Non-pigmented ciliary epithelial cell (primary cell): Measurements from ENCODE around the gene SEZ6.
A peak's percentile ranks its signal among the peaks of the same experiment; 100 is the strongest.
"Not testable (repeated sequence)": the region's sequence is repeated elsewhere in the genome, so short reads cannot be mapped to it uniquely, and the experiment has no call there.

Experiments used
- DNase-seq: peaks from one replicate; pipeline ENCODE4 v3.0.0-alpha.2; 2010; ENCODE audit warnings: low read depth

Gene SEZ6

DNA sequence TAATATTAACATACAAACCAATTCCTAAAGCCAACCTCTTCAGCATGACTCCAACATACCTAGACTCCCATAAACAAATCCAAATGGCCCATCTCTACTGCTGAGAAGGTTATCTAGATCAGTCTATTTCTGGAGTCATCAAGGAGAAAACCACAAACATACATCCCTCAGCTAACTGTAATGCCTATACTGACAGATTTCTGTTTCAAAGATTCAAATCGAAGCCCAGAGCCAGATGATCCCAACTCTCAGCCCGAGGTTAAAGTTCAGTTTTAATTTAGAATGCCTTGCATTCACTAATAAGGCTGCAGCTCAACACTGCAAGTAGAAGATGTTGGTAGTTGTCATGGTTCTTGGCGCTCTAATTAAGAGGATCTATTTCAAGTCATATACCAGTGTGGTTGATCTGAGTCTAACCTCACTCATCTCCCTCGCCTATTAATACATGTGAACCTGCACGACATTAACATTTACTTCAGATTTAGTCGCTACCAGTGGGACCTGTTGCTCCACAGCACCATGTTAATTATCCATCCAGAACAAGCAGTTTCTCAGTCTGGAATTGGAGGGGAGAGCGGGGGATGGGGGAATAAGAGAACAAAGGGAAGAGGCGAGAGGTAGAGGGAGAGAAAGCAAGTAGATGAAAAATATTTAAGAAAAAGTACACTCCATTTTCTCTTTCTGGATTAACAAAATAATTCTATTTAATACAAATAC lies 69.9 kb downstream of the SEZ6 start:
- no peak for DNase-seq

DNA sequence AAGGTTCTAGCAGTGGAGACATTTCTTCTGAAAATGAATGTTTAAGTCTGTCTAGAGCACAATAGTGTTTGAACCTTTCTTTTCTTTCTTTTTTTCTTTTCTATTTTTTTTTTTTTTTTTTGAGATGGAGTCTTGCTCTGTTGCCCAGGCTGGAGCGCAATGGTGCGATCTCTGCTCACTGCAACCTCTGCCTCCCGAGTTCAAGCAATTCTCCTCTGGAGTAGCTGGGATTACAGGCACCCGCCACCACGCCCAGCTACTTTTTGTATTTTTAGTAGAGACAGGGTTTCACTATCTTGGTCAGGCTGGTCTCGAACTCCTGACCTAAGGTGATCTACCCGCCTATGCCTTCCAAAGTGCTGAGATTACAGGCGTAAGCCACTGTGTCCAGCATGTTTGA lies 71.3 kb downstream of the SEZ6 start:
- not testable (repeated sequence) for DNase-seq

DNA sequence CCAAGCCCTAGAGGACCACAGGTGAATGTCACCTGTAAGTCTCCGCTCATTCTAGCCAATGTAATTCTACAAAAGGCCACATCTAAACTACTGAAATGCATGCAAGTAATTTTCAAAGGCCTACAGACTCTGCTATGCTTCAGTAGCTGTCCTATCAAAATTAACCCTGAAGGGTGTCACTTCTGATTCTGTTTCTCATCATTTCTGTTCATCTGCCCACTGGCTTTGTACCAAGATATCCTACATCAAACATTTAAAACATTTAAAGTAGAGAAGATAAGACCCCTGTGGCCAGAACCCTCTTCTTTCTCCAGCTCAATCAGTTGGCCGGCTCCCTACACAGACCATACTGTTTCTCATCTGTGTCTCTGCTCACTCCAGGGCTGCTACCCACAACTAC lies 76.0 kb downstream of the SEZ6 start:
- no peak for DNase-seq

DNA sequence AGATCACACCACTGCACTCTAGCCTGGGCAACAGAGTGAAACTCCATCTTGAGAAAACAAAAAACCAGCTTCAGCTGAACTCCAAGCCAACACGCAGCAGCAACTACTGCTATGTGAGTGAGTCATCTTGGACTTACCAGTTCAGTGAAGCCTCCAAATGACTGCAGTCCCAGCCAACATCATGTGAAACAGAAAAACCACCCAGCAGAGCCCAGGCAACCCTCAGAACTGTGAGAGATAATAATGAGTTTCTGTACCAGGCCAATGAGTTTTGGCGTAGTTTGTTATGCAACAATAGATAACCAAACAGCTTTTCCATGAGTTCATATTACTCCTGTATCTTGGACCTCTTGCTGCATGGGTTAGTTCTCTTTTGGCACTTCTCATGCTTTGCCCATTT lies 77.8 kb downstream of the SEZ6 start:
- no peak for DNase-seq

DNA sequence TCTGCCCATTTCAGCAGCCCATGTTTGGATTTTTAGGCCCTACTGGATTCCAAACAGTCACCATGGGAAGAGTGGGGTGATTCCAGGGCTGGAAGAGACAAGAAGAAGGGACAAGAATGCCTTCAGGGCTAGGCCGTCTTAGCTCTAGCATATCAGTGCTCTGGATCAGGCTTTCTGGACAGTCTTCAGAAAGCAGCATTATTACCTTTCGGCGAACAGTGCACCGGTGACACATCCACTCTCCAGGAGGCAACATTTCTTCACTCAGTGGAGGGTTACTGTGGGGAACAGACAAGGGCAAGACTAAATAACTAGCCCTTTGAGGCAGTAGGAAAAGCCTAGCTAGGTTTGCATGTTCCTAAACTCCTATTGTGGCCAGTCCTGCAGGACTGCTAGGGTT lies 79.0 kb downstream of the SEZ6 start:
- no peak for DNase-seq

DNA sequence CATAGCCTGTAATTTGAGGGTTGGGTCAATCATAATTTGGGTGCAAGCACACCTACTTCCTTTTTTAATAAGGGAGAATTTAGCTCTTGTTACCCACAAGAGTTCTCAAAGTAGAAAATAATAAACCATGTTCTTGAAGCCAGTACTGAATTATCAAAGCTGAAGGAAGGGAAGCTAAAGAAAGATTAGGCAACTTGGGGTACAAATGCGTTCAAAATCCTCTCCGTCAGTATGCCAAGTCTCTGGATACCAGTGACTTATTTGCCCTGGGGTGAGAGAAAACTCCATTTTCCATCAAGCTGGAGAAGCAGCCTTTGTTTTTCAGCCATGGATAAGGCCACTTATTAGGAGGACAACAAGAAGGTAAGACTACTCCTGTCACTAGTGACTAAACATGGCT lies 79.5 kb downstream of the SEZ6 start:
- DNase-seq = no peak

DNA sequence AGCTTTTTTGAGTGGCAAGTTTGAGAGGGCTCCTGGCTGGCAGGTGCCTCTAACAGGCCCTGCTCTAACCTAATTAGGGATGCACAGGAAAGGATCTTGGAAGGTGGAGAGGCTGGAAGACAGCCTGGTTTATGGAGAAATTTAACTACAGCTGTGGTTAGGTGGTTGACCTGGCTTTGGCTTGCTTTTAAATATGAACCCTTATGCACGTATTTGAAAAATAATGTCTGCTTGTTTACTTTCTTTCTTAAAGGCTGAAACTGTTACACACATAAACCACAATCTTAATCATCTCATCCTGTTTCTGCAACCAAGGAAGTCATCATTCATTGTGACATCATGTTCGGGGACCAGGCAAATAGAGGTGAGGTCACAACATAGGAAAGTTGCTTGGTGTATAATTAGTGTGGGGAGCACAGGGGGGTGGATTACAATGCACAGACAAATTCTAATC lies 79.9 kb downstream of the SEZ6 start:
- DNase-seq = peak; percentile 77

DNA sequence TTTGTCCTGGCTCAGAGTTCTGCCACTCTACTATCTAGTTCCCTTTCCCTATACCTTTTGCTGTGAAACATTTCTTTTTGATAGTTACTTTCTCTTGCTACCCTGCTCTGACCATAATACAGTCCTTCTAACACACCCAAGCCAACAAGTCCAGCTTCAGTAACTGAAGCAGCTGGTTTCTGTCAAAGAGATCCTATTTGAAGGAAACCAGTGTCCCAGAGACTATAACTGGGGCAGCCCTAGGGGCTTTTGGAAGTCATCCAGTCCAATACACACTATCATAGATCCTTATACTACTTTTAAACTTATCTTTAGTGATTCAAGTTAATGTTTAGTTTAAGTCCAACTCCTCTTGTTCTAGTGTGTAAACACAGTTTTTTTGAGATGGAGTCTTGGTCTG lies 85.6 kb downstream of the SEZ6 start:
- no peak for DNase-seq

DNA sequence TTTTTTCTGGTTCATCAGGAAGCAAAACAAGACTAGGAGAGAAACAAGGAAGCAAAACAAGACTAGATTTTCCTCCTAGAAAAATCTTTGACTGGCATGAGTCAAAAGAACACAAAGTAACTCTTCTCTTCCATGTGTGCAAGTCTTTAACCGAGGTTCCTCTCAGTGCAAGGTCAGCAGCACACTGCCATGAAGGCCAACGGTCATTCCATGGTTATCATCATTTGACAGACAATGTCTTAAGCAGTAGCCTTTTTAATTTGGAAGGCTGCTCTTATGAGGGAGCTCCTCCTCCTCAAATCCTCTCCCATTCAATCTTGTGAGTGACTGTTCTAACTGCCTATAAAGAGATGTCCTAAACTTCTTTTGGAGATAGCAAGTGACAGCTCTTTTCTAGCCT lies 87.5 kb downstream of the SEZ6 start:
- no peak for DNase-seq

DNA sequence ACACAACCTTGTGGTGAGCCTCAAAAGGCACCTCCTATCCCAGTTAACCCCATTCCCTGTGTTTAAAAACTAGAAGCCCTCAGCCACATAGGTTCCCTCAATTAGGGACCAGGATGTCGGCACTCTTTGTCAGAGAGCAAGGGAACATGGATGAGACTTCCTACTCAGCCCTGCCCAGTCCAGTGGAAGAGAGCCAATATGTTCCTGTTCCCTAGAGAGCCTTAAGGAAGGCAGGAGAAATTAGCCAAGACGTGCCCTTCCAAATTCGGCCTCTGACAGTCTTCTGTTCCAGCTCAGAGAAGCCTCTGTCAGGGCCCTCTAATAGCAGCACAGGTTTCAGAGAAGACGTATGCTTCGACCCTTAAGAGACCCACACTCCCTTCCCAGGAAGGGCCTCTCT lies 88.4 kb downstream of the SEZ6 start:
- no peak for DNase-seq

DNA sequence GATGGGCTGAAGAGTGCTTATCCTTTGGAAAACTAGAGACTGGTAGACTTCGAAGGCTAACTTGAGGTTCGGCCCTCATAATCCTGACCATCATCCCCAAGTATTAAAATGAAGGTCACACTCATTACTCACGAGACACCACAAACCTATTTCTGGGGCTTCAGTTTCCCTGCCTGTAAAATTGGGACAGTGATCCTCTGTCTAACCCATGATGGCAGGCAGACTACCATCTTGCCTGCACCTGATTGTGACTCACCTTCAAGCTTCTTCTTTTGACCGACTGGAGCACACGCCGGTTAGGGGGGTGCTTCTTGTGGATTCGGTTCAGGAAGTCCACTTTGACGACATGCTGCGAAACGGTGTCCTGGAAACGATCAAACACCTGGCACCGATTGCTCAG lies 88.8 kb downstream of the SEZ6 start:
- DNase-seq = no peak

DNA sequence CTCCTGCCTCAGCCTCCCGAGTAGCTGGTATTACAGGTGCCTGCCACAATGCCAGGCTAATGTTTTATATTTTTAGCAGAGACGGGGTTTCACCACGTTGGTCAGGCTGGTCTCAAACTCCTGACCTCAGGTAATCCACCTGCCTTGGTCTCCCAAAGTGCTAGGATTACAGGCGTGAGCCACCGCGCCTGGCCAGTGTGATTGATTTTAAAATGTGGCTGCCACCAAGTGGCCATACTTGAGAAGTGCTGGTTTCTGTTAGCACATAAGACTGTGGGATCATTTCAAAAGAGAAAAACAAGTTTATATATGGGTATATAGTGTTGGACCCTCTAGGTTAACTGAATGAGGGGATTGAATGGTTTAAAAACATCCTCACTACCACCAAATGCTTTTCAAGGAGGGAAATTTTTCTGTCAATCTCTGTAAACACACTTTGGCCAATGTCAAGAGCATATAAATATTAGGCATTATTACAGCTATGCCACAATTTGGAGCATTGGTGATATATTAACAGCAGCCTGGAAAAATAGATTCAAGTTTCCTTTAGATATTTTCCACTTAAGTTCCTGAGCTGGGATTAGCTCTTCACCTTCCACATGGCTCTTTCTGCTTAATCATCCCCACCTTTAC lies 89.4 kb downstream of the SEZ6 start:
- DNase-seq = no peak

DNA sequence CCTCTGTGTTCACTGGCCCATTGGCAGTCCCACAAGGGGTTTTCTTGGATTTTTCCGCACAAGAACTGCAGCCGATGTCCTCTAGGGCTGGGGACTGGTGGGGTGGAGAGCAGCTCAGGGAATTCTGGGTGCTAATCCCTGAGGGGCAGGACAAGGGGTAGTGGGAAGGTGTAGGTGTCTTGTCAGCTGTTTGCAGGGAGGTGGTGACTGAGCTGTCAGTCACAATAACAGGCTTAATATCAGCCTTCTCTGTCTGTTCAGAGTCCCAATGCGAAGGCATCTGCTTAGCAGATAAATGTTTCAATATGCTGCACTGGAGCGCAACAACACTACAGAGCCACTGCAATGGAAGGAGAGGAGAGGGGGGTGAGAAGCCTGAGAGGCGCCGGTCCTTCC lies 92.9 kb downstream of the SEZ6 start:
- no peak for DNase-seq

DNA sequence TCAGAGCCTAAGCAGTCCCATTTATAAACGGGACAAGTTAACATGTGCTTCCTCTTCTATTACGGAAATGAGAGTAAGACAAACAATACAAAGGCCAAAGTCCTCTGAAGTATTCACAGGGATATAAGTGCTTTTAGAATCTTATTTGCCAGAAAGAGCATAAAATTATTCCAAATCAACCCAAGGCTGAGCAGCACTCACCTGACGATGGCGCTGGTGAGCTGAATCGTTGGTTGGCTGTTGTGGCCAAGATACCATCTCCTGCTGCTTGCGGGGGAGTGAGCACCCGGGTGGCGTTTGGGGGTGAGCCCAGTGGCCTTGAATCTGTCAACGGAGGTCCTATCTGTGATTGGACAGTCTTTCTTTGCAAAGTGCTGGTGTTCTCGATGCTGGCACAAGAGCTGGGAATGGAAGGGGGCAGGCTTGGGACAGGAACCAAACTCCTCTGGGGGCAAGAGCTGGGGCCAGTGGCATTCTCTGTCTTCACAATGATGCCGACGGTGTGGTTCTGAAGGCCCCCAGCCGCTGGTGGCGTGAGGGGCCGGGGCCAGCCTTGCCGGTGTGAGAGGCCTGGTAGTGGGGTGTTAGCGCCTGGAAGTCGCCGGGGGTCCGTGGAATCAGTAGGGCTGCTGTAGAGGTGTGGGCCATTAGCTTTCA lies 93.4 kb downstream of the SEZ6 start:
- DNase-seq = no peak

DNA sequence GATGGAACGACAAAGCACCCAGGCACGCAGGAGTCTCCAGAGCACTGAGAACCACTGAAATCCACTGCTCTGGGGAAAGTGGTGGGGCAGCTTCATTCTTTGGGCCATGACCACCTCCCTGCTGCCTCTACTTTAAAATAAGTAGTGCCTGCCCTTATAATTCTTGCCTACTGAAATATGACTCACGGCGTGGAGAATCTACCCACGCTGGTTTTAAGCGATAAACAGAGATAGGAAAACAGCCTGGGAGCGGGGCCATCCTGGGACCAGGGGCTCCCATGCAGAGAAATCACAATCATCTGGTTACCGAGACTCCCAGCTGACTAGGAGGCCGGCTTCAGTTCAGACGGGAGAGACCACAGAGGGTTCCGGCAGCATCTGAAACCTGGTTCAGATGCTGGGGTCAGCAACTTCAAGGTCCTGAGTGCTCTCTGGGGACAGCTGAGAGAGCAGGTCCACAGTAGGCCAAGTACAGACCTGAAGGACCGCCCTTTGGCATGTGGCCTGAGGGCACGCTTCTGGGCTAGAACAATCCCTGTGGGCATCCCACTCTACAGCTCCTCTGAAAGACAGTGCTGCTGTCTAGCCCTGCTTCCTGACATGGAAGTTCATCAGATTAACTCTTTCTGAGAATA lies 94.3 kb downstream of the SEZ6 start:
- no peak for DNase-seq

DNA sequence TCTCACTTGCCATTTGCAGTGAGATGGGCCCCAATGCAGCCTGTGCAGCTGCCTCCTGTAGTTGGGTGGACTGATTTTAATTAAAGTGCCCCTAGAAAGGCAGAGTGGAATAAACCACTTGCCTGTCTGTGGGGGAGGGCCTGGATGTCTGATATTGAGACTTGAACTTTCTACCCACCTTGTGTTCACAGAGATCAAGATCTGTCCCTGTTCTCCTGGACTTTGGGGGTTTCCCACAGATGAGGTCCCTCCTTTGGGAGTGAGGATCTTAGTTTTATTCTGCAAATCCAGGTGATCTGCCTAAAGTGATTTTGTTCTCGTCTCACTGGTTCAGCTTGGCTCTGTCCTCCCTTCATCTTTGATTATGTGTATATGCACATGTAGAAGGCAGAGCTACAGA lies 95.3 kb downstream of the SEZ6 start:
- DNase-seq = no peak

DNA sequence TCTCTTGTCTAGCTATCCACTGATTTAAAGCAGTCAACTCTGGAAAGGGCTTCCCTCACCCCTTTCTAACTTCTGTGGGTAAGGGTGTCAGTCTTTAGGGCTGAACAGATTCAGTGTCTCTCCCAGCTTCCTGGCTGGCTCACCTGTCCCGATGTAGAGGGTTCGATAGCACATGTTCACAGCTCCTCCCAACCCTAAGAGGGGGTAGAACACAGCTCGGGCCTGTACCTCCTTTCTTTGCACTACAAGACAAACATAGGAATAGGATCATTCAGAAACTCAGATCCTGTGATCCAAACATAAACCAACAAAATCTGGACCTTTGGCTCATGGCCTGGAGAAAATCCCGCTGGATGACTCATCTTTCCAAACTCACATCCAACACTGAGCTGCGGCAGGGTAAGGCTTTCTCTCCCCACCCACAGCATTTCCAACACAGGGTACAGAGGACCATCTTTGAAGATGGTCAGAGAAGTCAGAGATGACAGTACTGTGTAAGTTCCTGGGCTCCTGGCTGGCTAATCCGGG lies 97.1 kb downstream of the SEZ6 start:
- no peak for DNase-seq

DNA sequence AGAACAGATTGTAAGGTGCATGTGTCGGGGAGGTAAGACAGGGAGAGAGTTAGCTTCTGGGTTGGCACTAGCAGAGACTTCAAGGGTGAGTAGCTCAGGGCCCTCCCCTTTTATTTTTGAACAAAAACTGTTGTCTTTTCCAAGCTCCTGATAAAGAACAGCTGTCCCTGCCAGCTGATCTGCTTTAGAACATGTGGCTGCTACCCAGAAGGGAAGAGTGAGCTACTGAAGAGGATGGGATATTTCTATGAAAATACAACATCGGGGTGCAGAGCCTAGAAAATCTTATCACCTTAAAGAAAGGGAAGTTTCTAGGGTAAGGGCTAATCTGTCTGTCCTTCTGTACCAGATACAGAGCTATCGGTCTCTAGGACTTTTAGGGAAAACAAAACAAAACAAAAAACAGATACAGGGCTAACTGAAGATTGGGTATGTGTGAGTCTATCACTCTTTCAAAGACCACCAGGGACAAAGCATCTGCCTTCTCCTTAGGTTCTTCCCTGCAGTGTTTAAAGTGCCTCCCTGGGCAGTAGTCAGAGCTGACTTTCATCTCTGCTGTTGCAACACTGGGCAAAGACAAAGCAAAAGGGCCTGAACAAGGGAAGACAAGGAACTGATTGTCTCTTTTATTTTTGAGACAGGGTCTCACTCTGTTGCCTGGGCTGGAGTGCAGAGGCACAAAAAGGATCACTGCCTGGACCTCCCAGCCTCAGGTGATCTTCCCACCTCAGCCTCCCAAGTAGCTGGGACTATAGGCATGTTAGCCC lies 97.9 kb downstream of the SEZ6 start:
- no peak for DNase-seq

DNA sequence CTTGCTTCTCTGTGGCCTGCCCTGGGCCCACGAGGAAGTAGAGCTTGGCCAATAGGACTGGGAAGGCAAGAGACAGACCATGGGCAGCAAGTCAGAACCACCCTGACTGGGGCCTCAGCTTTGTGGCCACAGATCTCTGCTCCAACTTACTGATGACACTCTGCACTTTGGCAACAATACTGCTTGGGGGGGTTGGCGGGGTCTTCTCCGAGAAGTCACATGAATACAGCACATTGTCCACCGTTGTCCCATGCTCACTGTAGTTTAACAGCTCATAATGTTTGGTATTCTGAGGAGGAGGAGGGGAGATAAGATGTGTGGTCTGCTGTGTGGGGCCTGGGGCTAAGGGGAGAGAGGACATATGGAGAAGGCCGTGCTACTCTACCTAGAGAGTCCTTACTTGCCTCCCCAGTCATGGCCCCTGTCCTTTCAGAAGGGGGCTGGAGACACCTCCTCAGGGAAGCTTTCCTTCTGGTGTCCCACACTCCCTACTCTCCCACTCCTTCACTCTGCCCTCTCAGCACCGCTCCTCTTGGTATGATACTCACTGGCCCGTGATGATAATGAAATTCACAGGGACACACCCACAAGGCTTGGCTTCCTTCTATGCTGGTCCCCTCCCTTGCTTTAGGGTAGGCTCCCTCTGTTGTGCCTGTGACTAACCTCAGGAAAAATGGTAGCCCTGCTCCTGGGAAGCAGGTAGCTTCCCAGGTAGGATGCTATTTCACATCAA lies 99.0 kb downstream of the SEZ6 start:
- DNase-seq = no peak

DNA sequence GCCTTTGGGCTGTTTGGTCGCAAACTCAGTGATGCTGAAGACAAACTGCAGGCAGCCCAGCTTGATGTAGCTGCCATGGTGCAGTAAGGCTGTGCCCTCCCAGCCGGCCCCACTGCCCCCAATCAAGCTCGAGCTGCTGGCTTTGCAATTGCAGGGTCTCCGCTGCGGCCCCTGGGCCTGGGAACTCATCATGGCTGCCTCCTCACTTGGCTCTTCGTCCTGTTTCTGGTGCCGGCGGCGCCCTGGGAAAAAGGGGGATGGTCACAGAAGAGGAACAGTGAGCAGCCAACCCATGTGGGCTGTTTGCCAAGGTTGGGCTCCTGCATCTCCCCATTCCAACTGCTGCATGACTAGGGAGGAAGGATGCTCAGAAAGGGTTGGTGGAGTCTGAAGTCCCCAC lies 99.6 kb downstream of the SEZ6 start:
- DNase-seq = no peak
